Activated CD4-positive, alpha-beta T cell treated with anti-CD3 and anti-CD28 coated beads for 24 hours (primary cell): ENCODE data around the gene UBE2D1.
"Not testable (repeated sequence)": the region's sequence is repeated elsewhere in the genome, so short reads cannot be mapped to it uniquely, and the experiment has no call there.

ENCODE experiments used
- DNase-seq, 2 donors: peaks; one replicate each; pipeline ENCODE4 v3.0.0-alpha.2; 2020; ENCODE audit warnings: low read depth in 2 of 2

UBE2D1 gene

DNA sequence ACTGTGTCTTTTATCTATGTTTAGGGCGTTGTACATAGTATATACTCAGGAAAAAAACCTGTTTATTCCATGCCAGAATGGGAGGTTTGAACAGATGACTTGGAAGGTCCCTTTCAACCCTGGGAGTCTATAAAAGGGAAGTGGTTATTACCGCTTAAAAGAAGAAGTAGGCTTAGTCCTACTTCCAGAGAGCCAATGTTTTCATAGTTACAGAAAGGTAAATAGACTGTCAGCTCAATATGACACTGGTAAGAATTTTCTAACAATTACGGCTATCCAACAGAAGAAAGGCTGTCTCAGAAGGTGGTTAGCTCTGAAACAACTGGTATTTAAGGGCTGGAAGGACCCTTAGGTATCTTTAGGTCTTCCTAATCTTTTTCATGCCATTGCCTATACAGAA is 49.3 kb downstream of the UBE2D1 start:
- DNase-seq, result no peak

GRCh38 chr10:58384544-58384998 is 49.8 kb downstream of the UBE2D1 start:
- no peak for DNase-seq

- DNase-seq, result peak; percentile 97 to 98
Measured at GRCh38 chr10:58384999-58385783, 50.4 kb downstream of the UBE2D1 start, which contains the start of gene TFAM. Gene TFAM (plus strand): TSS chr10:58385410. CDS start chr10:58385548, 138 bp downstream.

DNA sequence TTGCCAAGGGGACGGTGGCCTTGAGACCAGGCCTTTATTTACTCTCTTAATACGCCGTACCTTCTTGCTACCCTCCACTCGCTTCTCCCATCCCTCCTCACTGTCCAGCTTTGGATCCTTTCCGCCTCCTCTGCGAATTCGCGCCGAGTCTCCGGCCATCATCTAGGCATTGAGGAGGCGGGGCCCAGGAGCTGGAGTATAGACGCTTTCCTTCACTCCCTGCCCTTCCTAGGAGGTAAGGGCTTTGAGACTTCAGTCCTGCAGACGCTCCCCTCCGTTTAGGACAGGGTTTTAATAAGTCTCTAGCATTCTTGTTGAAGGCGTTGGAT is 50.9 kb downstream of the UBE2D1 start:
- peak in 1 of 2 donors; percentile 1 for DNase-seq

DNA sequence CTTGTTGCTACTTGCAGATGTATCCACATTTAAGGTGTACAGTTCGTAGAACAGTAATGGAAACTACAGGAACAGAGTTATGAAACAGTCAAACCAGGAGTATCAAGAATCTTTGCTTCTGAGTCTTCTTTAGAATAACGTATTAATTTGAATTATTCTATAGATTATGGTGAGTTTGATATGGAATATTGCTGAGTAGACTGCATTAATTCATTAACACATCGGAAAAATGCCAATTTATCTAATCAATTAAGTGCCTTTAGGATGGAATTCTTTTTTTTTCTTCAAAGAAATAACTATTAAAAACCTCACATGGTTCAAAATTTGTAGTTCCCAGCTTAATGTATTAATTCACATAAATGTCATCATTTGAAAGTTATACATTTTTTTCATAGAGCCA is 54.2 kb downstream of the UBE2D1 start:
- no peak for DNase-seq

DNA sequence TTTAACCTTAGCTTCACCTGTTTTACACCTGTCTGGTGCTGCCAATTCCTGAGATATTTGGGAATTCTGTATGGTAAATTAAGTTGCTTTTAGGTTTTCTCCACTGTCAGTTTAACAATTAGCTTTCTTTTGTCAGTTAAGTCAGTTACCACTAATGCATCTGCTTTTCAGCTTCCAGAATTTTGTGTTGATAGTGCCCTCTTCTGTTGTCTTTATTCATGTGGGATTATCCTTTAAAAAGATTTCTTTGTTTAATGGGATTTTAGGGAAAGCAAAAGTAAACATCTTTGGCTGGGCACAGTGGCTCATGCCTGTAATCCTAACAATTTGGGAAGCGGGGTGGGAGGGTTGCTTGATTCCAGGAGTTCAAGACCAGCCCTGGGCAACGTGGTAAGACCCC is 58.5 kb downstream of the UBE2D1 start:
- no peak for DNase-seq

DNA sequence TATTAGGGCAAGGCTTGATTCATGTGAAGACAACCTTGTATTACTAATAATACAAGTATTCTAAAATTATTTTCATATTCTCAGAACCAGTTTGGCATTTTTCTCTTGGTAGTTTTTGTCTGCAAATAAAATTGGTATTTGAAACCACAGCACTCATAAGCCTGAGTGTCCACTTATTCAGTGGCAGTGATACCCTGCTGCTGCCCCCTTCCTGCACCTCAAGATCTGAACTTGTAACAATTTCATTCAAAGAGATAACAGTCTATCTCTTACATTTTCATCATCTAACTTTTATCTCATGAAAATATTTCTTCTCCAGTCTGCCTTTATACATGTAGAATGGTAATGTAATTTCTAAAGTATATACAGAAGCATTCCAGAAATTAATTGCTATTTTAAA is 59.7 kb downstream of the UBE2D1 start:
- no peak for DNase-seq

GRCh38 chr10:58396057-58396456 is 61.3 kb downstream of the UBE2D1 start:
- DNase-seq, result no peak

DNA sequence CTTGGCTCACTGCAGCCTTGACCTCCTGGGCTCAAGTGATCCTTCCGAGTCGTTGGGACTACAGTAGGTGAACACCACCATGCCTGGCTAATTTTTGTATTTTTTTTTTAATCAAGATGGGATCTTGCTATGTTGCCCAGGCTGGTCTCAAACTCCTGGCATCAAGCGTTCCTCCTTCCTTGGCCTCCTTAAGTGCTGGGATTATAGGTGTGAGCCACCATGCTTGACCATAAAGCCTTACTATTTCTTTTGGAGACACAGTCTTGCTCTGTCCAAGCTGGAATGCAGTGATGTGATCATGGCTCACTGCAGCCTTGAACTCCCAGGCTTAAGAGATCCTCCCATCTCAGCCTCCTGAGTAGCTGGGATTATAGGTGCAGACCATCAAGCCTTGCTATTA is 63.0 kb downstream of the UBE2D1 start:
- DNase-seq, result no peak

- no peak for DNase-seq
Measured at GRCh38 chr10:58399410-58399809, 64.6 kb downstream of the UBE2D1 start.

GRCh38 chr10:58400609-58401008 is 65.8 kb downstream of the UBE2D1 start:
- no peak for DNase-seq

DNA sequence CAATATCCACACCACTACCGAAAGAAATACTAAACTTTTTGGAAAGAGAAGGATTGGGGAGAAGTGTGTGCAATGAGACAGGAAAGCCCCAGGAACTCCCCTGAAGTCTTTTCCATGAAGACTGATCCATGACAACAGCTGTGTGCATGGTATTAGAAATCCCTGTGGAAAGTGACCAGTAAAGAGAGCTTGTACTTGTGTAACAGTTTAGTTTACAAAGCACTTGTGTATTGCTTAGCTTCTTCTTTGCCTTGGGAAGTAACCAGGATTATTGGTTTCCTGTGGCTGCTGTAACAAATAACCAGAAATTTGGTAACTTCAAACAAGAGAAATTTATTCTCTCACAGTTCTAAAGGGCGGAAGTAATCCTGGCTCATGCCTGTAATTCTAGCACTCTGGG is 69.2 kb downstream of the UBE2D1 start:
- DNase-seq, result no peak

DNA sequence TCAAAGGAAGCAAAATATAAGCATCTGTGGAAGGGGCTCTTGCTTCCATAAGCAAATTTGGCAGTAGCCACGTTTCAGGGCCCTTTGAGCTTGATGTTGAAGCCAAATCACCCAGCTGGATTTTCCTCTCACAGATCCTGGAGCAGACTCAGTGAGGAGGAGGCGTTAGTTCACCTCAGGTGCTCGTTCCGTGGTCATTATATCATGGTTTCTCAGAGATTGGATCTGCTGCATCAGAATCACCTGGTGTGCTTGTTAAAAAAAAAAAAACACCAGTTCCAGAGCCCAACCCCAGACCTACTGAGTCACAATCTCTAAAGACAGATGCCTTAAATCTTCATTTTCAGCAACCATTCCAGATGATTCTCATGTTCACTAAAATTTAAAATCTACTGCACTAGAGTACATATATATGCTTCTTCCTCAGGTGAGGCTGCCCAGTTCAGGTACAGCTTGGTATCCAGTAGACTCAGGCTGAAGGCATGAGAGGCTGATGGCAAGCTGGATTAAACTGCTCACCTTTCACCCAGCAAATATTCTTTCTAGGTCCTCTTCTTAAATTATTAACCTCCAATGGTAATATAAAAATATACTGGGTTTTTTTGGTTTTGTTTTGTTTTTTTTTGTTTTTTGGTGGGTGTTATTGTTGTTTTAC is 75.3 kb downstream of the UBE2D1 start:
- DNase-seq, result no peak

DNA sequence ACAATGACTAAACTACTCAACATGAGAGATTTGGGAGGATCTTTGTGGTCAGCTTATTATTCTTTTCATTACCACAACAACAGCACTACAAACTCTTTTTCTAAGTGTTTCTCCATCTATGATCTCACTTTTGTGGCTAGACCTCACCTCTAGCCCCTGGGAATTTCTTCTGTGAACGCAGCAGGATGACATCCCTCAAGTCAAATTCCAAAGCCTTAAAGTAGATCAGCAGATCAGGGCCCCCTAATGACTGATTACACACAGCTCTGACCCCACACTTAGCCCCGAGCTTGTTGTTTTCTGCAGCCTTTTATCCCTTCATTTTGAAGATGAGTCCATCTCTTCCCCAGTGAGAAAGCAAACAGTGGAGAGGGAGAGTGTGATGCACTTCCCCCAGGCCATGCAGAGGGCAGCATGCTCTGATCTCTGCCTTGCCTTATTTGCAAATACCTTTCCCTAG is 77.7 kb downstream of the UBE2D1 start:
- DNase-seq, result no peak

DNA sequence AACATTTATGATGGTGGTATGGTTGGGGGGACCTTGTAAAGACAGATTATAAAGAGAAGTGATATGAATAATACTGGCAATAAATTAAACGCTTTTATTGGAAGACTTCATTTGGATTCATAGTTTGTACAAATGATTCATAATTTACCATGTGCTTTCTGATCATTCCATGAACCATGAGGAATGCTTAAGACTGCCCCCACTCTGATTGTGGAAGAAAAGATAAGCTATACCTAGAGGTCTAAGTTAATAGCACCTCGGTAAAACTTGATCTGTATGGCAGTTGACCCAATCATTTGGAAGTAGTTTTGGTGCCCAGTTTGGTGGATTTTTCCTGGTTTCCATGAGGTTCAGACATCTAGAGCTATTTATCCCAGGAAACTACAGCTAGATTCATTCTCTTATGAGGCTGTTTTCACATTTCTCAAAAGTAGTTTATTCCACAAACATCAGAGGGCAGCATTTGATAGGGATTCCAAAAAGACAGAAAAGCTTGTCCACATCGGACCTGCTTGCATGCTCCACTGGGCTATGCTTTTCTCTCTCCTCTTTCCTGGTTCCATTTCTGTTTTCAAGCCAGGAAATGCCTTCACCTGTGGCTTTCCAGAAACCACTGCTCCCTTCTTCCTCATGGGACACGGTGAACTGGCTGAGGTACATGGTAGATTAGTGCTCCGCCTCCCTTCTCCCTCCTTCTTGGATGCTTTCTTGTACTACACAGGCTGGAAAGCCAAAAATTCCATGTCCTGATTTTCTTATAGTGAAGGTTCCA is 79.7 kb downstream of the UBE2D1 start:
- DNase-seq, result no peak

- no peak for DNase-seq
Measured at GRCh38 chr10:58415757-58416156, 81.0 kb downstream of the UBE2D1 start.

DNA sequence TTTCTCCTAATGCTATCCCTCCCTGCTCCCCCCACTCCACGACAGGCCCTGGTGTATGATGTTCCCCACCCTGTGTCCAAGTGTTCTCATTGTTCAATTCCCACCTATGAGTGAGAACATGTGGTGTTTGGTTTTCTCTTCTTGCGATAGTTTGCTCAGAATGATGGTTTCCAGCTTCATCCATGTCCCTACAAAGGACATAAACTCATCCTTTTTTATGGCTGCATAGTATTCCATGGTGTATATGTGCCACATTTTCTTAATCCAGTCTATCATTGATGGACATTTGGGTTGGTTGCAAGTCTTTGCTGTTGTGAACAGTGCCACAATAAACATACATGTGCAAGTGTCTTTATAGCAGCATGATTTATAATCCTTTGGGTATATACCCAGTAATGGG is 83.1 kb downstream of the UBE2D1 start:
- DNase-seq, result not testable (repeated sequence)
